HG03558 (cell line): Measurements from ENCODE around the gene IGFBPL1.
"Not testable (repeated sequence)": the region's sequence is repeated elsewhere in the genome, so short reads cannot be mapped to it uniquely, and the experiment has no call there.

Source experiments
- ATAC-seq: cut with Tn5 transposase; IDR thresholded peaks from one replicate; pipeline ENCODE4 v1.9.1; 2021; ENCODE audit warnings: moderate number of reproducible peaks; ENCODE audit not compliant: unreplicated experiment; ENCODE audit errors: extremely low read depth

IGFBPL1 gene

GRCh38 chr9:38382141-38382540 lies 42.1 kb downstream of the IGFBPL1 start:
- ATAC-seq, result no peak

GRCh38 chr9:38380872-38381534 lies 43.3 kb downstream of the IGFBPL1 start:
- no peak for ATAC-seq

- ATAC-seq, result no peak
These were observed 43.9 kb downstream of the IGFBPL1 start for GRCh38 chr9:38380230-38380871.

- not testable (repeated sequence) for ATAC-seq
These were observed 46.7 kb downstream of the IGFBPL1 start for GRCh38 chr9:38377336-38378083.

GRCh38 chr9:38376021-38376670 lies 48.1 kb downstream of the IGFBPL1 start:
- no peak for ATAC-seq

- no peak for ATAC-seq
These were observed 48.7 kb downstream of the IGFBPL1 start for GRCh38 chr9:38375572-38375963.

- no peak for ATAC-seq
These were observed 49.2 kb downstream of the IGFBPL1 start for GRCh38 chr9:38374847-38375571.

- ATAC-seq, result no peak
These were observed 50.6 kb downstream of the IGFBPL1 start for GRCh38 chr9:38373679-38374078.

- no peak for ATAC-seq
These were observed 51.3 kb downstream of the IGFBPL1 start for GRCh38 chr9:38372762-38373619.

GRCh38 chr9:38371495-38371894 lies 52.8 kb downstream of the IGFBPL1 start:
- ATAC-seq, result no peak

- ATAC-seq, result no peak
These were observed 54.1 kb downstream of the IGFBPL1 start for GRCh38 chr9:38370176-38370575.

- ATAC-seq, result no peak
These were observed 55.5 kb downstream of the IGFBPL1 start for GRCh38 chr9:38368731-38369130.

- ATAC-seq, result no peak
These were observed 56.4 kb downstream of the IGFBPL1 start for GRCh38 chr9:38367898-38368297.

GRCh38 chr9:38363589-38363925 lies 60.7 kb downstream of the IGFBPL1 start:
- ATAC-seq, result no peak

- ATAC-seq, result no peak
These were observed 61.2 kb downstream of the IGFBPL1 start for GRCh38 chr9:38362852-38363588.

GRCh38 chr9:38361473-38361850 lies 62.8 kb downstream of the IGFBPL1 start:
- ATAC-seq, result no peak

GRCh38 chr9:38360839-38361472 lies 63.3 kb downstream of the IGFBPL1 start:
- no peak for ATAC-seq

- no peak for ATAC-seq
These were observed 64.4 kb downstream of the IGFBPL1 start for GRCh38 chr9:38359689-38360385.
